Sigmoid colon (tissue), 7 donors: ENCODE data around the gene GGPS1. TPM values are rescaled to one million over a fixed set of nuclear protein-coding genes. Genes with fewer than 3 reads are reported as not detected.
A peak's percentile ranks its signal among the peaks of the same experiment; 100 is the strongest.

Experiments used
- DNase-seq: peaks from one replicate; pipeline ENCODE4 v3.0.0-alpha.2; 2019
- H3K27ac ChIP-seq, 4 donors: fragments of 200-600 bp; sonication (generic); one replicate each; pipeline ENCODE4 v1.5.1; 2016 to 2019; ENCODE audit warnings: mild to moderate bottlenecking in 1 of 4
- H3K27me3 ChIP-seq, 3 donors: fragments of 200-600 bp; sonication (generic); one replicate each; pipeline ENCODE4 v1.5.1; 2019; ENCODE audit warnings: mild to moderate bottlenecking in 1 of 3
- H3K36me3 ChIP-seq, 4 donors: fragments of 200-600 bp; sonication (generic); one replicate each; pipeline ENCODE4 v1.5.1; 2016 to 2019
- H3K4me1 ChIP-seq, 4 donors: fragments of 200-600 bp; sonication (generic); one replicate each; pipeline ENCODE4 v1.5.1; 2017 to 2019
- H3K4me3 ChIP-seq, 4 donors: fragments of 200-600 bp; sonication (generic); one replicate each; pipeline ENCODE4 v1.5.1; 2017 to 2019; ENCODE audit warnings: mild to moderate bottlenecking in 2 of 4, moderate library complexity in 1 of 4
- H3K9me3 ChIP-seq, 4 donors: fragments of 200-600 bp in 3 of 4; sonication (generic) in 3 of 4; one replicate each; pipeline versions ENCODE4 v1.5.1 to v1.6.1; 2013 to 2019
- CTCF ChIP-seq, 4 experiments: fragments of 450-650 bp in 3 of 4; fragments of 200-600 bp in 1 of 4; IDR thresholded peaks; one replicate each; pipeline ENCODE4 v1.5.1; 2016 to 2019; ENCODE audit warnings: antibody characterized with exemption in 4 of 4, mild to moderate bottlenecking in 3 of 4, moderate library complexity in 2 of 4
- EP300 ChIP-seq, 4 donors: sonication (generic); formaldehyde crosslinking; IDR thresholded peaks; one replicate each; pipeline ENCODE4 v1.6.1; 2017; ENCODE audit warnings: antibody characterized with exemption in 4 of 4
- POLR2A ChIP-seq, 2 donors: fragments of 450-650 bp; IDR thresholded peaks; one replicate each; pipeline ENCODE4 v1.6.1; 2016; ENCODE audit warnings: antibody characterized with exemption in 2 of 2, mild to moderate bottlenecking in 2 of 2, moderate library complexity in 2 of 2
- POLR2AphosphoS5 ChIP-seq, 4 donors: sonication (generic); formaldehyde crosslinking; IDR thresholded peaks; one replicate each; pipeline ENCODE4 v1.6.1; 2017; ENCODE audit warnings: antibody characterized with exemption in 4 of 4
- WGBS, 2 donors: extraction: QIAGEN DNeasy Blood & Tissue Kit; methylation state at CpG; one replicate each; pipeline ENCODE4 v1.1.7; 2013; 5-methylcytosine and 5-hydroxymethylcytosine counted together
- intact Hi-C: fragments of 100-400 bp; cut with DNase I; formaldehyde crosslinking; loops from one replicate; pipeline ENCODE4 v1.15.1; 2023
- polyA plus RNA-seq, 3 donors: library from polyadenylated mRNA; stranded (reverse); fragments of 200-250 nt; gene quantifications; one replicate each; pipeline ENCODE4 v1.2.3, GENCODE V29; 2013
- total RNA-seq, 4 donors: library from RNA; depleted of rRNA; stranded (reverse); fragments of >200 nt; gene quantifications; one replicate each; pipeline ENCODE4 v1.1.0, GENCODE V29; 2016
- donor health status: healthy with polysubstance abuse.
- donor health status: Bipolar disorder and iron deficiency.
- donor health status: healthy.

The GGPS1 gene
- total and polyA plus RNA-seq, 7 donors, result 16.6 to 35.7 (median 30.3) TPM

GRCh38 chr1:235313262-235313661 is 15.1 kb upstream of the GGPS1 start:
- Histone ChIP-seq H3K9me3 (no peaks in the 10 kb centered on the region), H3K36me3 (peaks cover 0 to 2% (median 0%) of the 10 kb centered on the region in 4 donors), H3K4me3 (no peak overlapping the region), H3K27ac (no peak overlapping the region), H3K4me1 (peaks cover 0 to 49% (median 37%) of the 10 kb centered on the region in 4 donors), H3K27me3 (no peaks in the 10 kb centered on the region)
- WGBS, 2 donors, result 70 to 80% methylated on average over 6 of the region's 6 CpGs
- intact Hi-C loops, result no loop called here
- DNase-seq, result no peak
- TF ChIP-seq CTCF (IDR thresholded peaks at IDR 0.05) (no peak), POLR2AphosphoS5 (IDR thresholded peaks at IDR 0.05) (no peak), POLR2A (IDR thresholded peaks at IDR 0.05) (no peak), EP300 (IDR thresholded peaks at IDR 0.05) (no peak)

DNA sequence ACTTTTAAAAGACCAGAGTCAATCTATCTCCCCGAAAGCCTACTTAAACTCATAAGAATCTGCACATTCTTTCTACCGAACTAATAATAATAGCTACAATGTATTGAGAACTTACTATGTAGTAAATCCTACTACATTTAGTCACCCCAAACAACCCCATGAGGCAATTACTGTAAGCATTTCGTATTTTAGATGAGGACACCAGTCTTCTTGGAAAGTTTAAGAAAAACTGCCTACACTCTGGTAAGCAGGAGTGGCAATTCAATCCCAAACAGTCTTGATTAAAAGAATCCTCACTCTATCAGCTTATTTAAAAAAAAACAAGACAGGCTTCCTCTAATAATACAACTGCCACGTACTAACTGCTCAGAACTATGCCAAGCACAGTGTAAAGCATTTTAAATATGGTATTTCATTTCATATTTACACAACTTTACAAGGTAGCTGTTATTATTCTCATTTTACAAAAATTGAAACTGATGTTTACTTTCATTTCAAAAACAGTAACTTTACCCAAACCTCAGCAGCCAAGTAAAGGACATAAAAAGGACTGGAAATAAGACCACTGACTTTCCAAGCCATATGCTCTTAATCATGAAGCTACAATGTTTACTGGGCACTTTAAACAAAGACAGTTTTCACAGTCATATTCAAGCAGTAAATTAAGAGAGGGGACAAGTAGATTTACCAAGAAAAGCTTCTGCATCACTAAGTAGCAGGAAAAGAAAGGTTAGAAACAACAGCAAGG is 14.3 kb upstream of the GGPS1 start:
- Histone ChIP-seq H3K36me3 (peaks cover 0 to 10% (median 0%) of the 10 kb centered on the region in 4 donors), H3K4me1 (peaks cover 0 to 49% (median 37%) of the 10 kb centered on the region in 4 donors), H3K27ac (peak overlapping the region in 2 of 4 donors; percentile 1 to 4), H3K9me3 (no peaks in the 10 kb centered on the region), H3K27me3 (no peaks in the 10 kb centered on the region), H3K4me3 (no peak overlapping the region)
- WGBS, 2 donors, result 61 to 68% methylated on average over 4 of the region's 4 CpGs
- no peak for TF ChIP-seq EP300 (IDR thresholded peaks at IDR 0.05)
- no peak for TF ChIP-seq POLR2A (IDR thresholded peaks at IDR 0.05)
- intact Hi-C loops, result no loop called here
- DNase-seq, result no peak

DNA sequence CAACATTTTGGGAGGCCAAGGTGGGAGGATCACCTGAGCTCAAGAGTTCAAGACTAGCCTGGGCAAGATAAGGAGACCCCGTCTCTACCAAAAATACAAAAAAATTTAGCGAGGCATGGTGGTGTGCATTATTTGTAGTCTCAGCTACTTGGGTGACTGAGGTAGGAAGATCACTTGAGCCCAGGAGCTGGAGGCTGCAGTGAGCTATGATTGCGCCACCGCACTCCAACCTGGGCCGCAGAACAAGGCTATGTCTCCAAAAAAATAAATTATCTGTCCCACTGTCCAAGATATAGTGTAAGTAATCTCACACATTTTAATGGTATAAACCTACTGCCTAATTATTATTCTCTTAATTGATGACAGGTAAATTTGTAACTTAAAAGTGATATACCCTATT is 13.2 kb upstream of the GGPS1 start:
- intact Hi-C loops, result no loop called here

DNA sequence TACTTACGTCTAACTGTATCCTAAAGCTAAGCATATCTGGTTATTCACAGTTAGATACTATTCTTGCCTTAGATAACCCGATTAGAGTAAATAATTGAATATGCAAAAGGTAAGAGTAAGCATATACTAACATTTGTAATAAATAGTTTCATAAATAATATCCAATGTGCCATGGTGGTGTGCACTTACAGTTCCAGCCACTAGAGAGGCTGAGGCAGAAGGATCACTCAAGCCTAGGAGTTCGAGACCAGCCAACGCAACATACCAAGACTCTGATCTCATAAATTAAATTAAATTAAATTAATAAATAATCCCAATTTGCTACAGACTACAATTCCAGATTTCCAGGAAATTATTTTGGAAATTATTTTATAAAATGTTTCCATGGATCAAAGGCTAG is 12.6 kb upstream of the GGPS1 start:
- Histone ChIP-seq H3K4me3 (no peak overlapping the region), H3K9me3 (no peaks in the 10 kb centered on the region), H3K27me3 (no peaks in the 10 kb centered on the region), H3K27ac (no peak overlapping the region), H3K4me1 (peaks cover 0 to 47% (median 30%) of the 10 kb centered on the region in 4 donors), H3K36me3 (peaks cover 0 to 16% (median 0%) of the 10 kb centered on the region in 4 donors)
- whole genome bisulfite sequencing, 2 donors, result 94 to 96% methylated on average over 4 of the region's 4 CpGs
- intact Hi-C loops, result no loop called here
- TF ChIP-seq POLR2A (IDR thresholded peaks at IDR 0.05) (no peak), POLR2AphosphoS5 (IDR thresholded peaks at IDR 0.05) (no peak), CTCF (IDR thresholded peaks at IDR 0.05) (no peak), EP300 (IDR thresholded peaks at IDR 0.05) (no peak)
- DNase-seq, result no peak

More for the DNA sequence above, 13.2 kb upstream of the GGPS1 start:
- no peak for DNase-seq
- Histone ChIP-seq H3K36me3 (peaks cover 0 to 16% (median 0%) of the 10 kb centered on the region in 4 donors), H3K27ac (no peak overlapping the region), H3K4me3 (no peak overlapping the region), H3K9me3 (no peaks in the 10 kb centered on the region), H3K27me3 (no peaks in the 10 kb centered on the region), H3K4me1 (peaks cover 0 to 47% (median 35%) of the 10 kb centered on the region in 4 donors)
- TF ChIP-seq EP300 (IDR thresholded peaks at IDR 0.05) (no peak), CTCF (IDR thresholded peaks at IDR 0.05) (no peak)
- 96 to 99% methylated on average over 5 of the region's 5 CpGs for WGBS, 2 donors

DNA sequence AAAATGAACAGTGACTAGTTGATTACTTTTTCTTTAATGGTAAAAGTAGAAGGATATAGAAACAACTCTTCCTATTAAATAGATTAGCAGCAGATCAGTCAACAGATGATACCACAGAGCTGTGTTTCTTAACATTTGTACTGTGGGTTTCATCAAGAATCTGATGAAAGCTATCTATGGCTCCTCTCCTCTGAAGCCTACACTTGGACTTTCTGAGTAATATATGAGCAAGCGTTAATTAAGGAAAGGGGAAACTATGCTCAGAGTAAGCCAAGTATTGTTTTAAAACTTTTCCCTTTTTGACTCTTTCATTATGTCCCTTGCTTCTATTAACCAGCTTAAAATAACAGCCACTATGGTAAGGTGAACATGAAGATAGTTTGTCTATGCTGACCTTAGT is 11.2 kb upstream of the GGPS1 start:
- WGBS, 2 donors, result 57 to 83% methylated on average over 1 of the region's 1 CpG
- H3K27me3 ChIP-seq, result no peaks in the 10 kb centered on the region
- H3K4me1 ChIP-seq, result peaks cover 0 to 49% (median 37%) of the 10 kb centered on the region in 4 donors
- peaks cover 0 to 16% (median 0%) of the 10 kb centered on the region in 4 donors for H3K36me3 ChIP-seq
- TF ChIP-seq POLR2A (IDR thresholded peaks at IDR 0.05), result no peak
- no peak for TF ChIP-seq CTCF (IDR thresholded peaks at IDR 0.05)
- no peak for TF ChIP-seq POLR2AphosphoS5 (IDR thresholded peaks at IDR 0.05)
- intact Hi-C loops, result no loop called here
- H3K9me3 ChIP-seq, result no peaks in the 10 kb centered on the region
- H3K27ac ChIP-seq, result no peak overlapping the region
- H3K4me3 ChIP-seq, result no peak overlapping the region
- DNase-seq, result no peak
